ENCODE results near the gene KRT4. TPM values are rescaled to one million over a fixed set of nuclear protein-coding genes. Genes with fewer than 3 reads are reported as not detected.

The KRT4 gene
- total RNA-seq, 1 experiment from 2014 or later = 2.0 TPM

DNA sequence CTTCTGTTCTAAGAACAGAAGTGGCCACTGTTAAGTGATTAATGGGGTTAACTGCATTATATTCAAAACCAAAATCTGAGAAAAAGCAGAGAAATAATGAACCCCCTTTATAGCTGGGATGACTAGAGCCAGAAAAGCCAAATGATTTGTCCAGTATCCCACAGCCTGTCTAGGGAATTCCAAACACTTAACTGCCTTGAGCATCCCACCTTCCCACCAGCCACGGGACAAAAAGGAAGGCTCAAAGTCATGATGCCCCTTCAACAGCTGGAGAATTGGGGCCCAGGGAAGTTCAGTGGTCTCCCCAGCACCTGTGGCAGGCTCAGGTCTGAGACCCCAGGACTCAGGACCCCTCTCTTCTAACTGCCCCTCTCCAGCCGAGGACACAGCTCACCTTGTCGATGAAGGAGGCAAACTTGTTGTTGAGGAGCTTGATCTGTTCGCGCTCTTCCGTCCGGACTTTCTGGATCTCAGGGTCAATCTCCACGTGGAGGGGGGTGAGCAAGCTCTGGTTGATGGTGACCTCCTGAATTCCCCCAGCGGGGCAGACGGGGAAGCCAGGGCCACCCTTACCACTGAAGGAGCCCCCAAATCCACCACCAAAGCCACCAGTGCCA lies 605 bp downstream of the KRT4 start:
- DNase-seq (ENCODE audit: low read depth) = no peak
- in situ Hi-C loops (cut with HindIII; ENCODE audit: low pct_unique_long_range_greater_than_20kb, low sequenced_read_pairs) = no loop called here

DNA sequence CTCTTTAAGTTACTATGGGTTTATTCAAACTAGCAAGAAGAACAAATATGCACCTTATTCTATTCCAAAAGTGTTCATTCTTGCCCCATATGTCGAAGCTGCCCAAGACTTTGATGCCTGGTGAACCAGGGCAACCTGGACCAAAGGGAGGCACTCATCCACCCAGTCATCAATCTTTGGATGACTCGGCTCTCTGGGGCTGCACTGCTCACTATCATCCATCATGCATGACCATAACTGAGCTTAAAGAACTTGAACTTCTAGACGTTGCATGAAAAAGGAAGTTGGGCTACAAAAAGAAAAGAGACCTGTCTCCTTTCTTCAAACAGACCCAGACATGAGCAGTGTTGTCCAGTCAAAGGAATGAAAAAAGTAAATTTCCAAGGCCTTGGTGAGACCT lies 1.2 kb downstream of the KRT4 start:
- in situ Hi-C loops (cut with HindIII; ENCODE audit: low pct_unique_long_range_greater_than_20kb, low sequenced_read_pairs) = no loop called here
- DNase-seq (ENCODE audit: low read depth) = peak; percentile 43

DNA sequence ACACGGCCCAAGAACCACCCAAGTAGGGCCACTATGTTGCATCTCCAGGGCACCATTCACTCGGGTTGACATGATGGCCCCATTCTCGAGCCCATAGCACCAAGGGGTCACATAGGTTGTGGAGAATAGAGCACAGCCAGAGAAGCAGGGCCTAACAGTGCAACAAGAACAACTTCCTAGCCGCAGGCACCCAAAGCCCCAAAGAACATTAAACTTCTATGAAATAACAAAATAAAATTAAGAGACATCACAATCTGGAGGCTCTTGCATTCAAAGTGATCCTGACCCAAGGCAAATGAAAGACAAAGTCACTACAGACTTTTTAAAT lies 1.9 kb downstream of the KRT4 start:
- in situ Hi-C loops (cut with HindIII; ENCODE audit: low pct_unique_long_range_greater_than_20kb, low sequenced_read_pairs) = no loop called here
- no peak for DNase-seq (ENCODE audit: low read depth)

DNA sequence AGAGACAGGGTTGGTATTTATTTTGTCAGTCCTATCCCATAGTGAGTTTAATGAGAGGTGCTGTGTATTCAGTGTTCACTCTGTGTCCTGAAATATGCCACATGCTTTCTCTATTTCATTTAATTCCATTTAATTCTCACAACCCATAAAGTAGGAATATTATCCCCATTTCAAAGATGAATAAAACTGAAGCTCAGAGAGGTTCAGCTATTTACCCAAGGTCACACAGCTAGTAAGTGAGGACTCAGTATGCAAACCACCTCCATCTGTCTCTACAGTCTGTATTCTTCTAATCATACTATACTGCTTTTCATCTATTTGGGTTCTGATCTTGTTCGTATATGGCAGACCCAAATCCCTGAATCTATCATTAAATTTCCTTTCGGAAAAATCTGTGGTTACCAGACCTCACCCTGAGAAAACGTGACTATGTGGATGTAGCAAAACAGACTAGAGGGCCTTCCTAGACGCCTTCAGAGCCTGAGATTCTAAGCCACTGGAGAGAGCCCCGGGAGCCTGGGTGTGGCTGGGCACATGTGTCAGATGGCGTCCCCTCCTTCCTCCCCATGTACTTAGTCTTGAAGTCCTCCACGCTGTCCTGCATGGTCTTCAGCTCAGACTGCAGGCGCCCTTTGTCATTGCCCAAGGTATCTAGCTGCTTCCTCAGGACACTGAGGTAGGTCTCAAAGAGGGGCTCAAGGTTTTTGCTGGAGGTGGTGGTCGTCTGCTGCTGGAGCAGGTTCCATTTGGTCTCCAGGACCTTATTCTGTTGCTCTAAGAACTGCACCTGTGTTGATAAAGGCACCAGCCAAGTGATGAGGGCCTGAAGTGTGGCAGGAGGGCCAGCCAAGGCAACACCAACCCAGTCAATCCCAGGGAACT lies 2.5 kb downstream of the KRT4 start:
- in situ Hi-C loops (cut with HindIII; ENCODE audit: low pct_unique_long_range_greater_than_20kb, low sequenced_read_pairs) = no loop called here
- DNase-seq (ENCODE audit: low read depth) = no peak

DNA sequence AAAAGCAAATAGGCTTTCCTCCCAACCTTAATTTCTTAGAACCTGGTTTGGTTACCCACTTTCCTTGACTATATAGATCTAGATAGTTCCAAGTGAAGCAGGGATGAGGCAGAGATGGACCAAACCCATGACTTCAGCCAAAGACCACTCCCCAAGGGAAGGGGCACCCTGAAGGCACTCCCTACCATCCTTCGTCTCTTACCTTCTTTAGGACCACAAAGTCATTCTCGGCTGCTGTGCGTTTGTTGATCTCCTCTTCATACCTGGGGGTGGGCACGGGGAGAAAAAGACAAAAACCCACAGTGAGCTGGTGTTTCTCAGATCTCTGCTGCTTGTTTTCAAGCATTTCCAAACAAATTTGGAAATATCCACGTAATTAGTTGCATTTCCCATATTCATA lies 3.4 kb downstream of the KRT4 start:
- DNase-seq (ENCODE audit: low read depth) = no peak
- in situ Hi-C loops (cut with HindIII; ENCODE audit: low pct_unique_long_range_greater_than_20kb, low sequenced_read_pairs) = no loop called here

DNA sequence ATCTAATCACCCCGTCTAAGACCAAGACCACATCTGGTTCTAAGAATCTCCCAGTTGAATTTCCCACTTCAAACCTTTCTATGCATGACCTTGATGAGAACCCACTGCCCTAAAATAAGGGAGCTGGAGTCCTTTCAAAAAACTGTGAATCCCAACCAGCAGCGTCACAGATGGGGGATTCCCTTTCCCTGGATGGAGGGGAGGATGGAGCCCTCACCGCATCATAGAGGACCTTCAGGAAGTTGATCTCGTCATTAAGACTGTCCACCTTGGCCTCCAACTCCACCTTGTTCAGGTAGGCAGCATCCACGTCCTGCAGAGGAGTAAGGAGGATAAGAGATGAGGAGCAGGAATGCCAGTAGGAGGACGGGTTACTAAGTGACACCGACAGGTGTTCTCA lies 4.8 kb downstream of the KRT4 start:
- in situ Hi-C loops (cut with HindIII; ENCODE audit: low pct_unique_long_range_greater_than_20kb, low sequenced_read_pairs) = no loop called here

DNA sequence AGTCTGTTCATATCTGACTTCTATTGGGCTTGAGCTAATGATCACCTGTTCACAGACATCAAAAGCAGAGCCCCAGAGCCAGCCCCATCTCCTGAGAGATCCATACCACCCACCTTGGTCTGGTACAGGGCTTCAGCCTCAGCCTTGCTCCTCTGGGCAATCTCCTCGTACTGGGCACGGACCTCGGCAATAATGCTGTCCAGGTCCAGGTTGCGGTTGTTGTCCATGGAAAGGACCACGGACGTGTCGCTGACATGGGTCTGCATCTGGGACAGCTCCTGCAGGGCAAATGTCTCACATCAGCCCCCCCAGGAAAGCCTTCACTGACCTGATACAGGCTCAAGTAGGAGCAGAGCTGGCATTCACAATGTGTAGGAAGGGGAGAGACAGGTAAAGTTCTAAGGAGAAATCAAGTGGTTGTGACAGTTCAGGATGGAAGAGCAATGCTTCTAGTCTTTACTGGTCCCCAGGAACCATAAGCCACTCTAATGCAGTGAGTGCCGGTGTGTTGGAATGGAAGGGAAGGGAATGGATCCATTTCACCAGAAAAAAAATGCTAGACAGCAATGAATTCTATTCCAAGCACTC lies 5.2 kb downstream of the KRT4 start:
- in situ Hi-C loops (cut with HindIII; ENCODE audit: low pct_unique_long_range_greater_than_20kb, low sequenced_read_pairs) = no loop called here
- DNase-seq (ENCODE audit: low read depth) = no peak

More for the DNA sequence above, 4.8 kb downstream of the KRT4 start:
- no peak for DNase-seq (ENCODE audit: low read depth)

DNA sequence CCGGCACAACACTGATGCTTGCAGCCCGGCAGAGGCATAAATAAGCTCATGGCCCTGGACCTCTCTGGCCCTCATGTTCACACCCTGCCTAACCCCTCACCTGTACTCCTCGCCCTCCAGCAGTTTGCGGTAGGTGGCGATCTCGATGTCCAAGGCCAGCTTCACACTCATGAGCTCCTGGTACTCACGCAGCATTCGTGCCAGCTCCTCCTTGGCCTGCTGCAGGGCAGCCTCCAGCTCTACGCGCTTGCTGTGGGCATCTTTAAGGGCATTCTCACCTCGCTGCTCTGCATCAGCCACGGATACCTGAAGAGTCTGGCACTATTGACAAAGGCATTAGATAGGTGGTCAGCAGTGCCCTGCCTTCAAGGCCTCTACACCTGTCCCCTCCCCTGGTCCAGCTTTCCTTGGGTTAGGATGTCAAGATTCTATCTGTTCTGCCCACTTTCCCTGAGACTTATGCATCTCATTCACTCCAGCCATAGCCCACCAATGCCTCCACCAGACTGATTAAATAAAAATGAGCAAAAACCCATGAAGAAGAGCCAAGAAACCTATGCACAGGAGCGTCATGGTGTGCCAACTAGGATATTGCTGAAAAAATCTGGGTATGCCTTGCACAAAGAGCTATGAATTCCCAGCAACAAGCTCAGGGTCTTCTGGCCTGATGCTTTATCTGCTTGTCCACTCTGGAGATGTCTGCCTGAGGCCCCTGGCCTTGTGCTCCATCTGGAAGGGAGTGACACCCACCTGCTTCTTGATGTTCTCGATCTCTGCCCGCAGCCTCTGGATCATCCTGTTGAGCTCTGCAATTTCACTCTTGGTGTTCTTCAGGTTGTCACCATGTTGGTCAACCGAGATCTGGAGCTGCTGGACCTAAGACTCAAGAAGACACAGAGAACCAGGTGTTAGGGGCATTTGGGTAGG lies 6.1 kb downstream of the KRT4 start:
- in situ Hi-C loops (cut with HindIII; ENCODE audit: low pct_unique_long_range_greater_than_20kb, low sequenced_read_pairs) = no loop called here
- no peak for DNase-seq (ENCODE audit: low read depth)

DNA sequence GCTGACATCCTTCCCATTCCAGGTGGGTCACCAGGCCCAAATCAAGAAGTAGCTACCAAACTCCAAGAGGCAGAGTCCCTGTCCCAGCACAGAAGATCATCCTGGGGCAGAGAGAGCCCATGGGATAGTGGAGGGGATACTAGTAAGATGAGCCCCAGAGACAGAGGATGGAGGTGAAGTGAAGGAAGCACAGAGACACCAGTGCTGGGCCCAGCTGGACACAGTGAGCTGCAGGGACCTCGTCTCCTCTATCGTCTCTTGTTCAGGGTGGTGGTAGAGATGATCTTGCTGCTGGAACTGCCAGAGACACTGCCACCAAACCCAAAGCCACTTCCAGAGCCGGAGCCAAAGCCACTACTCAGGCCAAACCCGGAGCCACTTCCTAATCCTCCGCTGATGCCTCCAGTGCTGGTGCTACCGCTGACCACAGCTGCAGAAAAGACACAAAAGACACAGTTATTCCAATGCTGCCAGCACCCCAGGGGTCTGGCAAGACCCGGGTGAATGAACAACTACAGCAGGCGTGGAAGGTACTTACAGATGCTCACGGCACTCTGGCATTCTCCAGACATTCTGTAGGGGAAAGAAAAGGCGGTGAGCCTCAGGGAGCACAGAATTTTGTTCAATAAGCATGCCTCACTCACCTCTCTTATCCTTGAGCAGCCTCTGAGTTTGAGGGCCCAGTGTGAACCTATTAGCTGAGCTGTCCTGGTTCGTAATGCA lies 6.9 kb downstream of the KRT4 start:
- in situ Hi-C loops (cut with HindIII; ENCODE audit: low pct_unique_long_range_greater_than_20kb, low sequenced_read_pairs) = no loop called here
- DNase-seq (ENCODE audit: low read depth) = no peak

DNA sequence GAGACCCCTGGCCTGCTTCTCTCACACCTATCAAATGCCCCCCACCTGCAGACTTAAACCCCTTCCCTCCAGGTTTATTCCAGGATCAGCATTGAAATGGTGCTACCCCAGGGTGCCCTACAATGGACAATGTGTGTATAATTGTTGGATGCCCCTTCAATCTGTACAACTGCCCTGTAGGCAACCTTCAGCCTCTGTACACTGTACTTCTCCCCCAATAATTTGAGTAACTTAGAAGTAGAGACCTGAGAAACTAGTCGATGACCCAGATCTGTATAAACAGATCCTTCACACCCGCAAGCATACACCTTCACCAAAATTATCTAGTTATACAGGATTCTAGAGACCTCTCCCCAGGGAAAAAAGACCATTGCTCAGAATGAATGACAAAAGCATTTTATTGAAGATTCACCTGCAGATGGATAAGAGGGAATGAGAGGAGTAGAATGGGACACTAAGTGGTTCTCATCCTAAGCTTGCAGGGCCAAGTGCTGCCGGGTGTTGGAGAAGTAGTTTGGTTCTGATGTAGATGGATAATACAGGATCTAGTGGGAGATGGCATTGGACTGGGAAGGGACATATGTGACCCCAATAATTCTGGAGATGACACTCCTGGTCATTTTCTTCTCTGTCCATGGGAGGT lies 7.6 kb downstream of the KRT4 start:
- in situ Hi-C loops (cut with HindIII; ENCODE audit: low pct_unique_long_range_greater_than_20kb, low sequenced_read_pairs) = no loop called here
- no peak for DNase-seq (ENCODE audit: low read depth)

DNA sequence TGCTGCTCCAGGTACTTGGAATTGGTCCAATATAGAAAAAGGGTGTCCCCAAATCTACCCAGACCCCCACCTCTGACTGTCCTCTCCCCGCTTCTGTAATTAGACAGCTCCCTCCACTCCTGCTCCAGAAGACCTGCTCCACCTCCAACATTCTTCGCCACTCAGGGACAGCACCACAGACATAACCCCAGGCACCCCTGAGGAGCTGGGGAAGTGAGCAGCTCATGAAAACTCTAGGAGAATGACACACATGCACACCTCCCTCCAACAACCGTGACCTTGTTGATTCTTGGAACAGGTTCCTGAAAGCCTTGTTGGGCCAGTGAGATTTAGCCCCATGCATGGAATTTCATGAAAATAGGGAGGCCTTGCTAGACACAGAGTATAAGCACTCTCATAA lies 8.2 kb downstream of the KRT4 start:
- in situ Hi-C loops (cut with HindIII; ENCODE audit: low pct_unique_long_range_greater_than_20kb, low sequenced_read_pairs) = no loop called here
- no peak for DNase-seq (ENCODE audit: low read depth)

DNA sequence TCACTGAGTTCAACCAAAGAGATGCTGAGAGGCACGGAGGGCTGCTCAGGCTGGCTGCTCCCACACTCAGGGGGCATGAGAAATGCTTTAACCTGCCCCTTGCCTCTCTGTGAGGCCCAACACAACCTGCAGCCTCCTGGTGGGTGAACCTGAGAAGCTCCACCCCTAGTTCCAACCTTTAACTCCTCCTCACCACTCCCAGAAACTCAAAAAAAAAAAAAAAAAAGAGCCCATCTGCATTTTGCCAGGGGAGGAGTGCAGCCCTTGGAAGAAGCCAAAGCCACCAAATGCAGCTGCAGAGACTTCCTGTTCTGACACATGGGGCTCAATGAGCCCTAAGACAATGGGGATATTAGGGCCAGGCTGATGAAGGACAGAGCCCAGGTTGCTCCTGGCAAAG lies 8.9 kb downstream of the KRT4 start:
- peak; percentile 37 for DNase-seq (ENCODE audit: low read depth)
- in situ Hi-C loops (cut with HindIII; ENCODE audit: low pct_unique_long_range_greater_than_20kb, low sequenced_read_pairs) = no loop called here

DNA sequence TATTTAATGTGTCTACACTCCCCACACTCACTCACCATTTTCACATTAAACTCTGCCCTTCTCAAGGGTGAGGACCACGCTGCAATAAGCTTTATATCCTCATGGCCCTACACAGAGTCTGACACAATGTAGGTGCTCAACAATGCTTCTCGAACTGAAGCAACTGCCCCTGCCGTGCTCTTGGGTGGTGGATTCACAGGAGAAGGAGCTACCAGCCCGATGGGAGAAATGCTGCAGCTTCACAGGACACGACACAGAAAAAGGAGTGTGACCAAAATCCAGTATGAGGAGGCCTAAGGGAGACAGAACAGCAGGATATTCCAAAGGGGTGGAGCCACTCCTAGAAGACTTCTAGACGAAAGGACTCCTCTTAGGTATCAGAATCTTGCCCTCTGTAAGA lies 11.5 kb downstream of the KRT4 start:
- in situ Hi-C loops (cut with HindIII; ENCODE audit: low pct_unique_long_range_greater_than_20kb, low sequenced_read_pairs) = no loop called here
- no peak for DNase-seq (ENCODE audit: low read depth)

DNA sequence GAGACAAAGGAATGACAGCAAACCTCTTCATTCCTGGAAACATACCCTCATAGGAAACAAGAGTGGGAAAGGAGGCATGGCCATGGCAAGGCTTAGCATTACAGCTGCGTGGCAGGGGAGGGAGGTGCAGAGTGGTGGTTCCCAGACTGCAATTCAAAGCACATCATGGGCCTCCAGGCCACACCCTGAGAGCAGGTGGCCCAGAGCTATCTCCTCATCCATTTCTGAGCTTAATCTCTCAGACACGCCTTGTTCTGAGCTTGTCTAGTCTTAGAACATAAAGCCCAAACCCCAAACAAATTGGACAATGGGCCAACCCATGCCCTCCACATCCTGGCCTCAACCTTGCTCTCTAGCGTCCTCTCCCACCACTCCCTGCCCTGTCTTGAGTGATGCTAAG lies 12.1 kb downstream of the KRT4 start:
- in situ Hi-C loops (cut with HindIII; ENCODE audit: low pct_unique_long_range_greater_than_20kb, low sequenced_read_pairs) = no loop called here
- DNase-seq (ENCODE audit: low read depth) = no peak

DNA sequence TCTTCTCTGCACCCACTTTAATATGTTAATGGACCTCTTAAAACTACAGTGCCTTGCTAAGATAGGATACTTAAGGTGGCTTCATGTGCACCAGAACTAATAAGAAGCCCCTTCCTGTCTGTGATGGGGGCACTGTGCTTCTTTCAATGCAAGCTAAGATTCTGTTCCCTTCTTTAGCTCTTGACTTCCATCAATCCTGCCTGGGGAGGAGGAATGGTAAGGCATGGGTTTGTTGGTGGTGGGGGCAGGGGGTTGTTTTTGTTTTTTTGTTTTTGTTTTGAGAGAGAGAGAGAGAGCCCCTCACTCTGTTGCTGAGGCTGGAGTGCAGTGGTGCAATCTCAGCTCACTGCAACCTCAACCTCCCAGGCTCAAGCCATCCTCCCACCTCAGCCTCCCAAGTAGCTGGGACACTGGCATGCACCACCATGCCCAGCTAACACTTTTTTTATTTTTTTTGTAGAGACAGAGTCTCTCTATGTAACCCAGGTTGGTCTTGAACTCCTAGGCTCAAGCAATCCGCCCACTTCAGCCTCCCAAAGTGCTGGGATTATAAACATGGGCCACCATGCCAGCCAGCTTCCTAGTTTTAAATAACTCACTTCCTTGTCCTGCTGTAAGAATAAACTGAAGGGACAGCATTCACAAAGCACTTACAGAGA lies 13.5 kb downstream of the KRT4 start:
- peak; percentile 22 for DNase-seq (ENCODE audit: low read depth)
- in situ Hi-C loops (cut with HindIII; ENCODE audit: low pct_unique_long_range_greater_than_20kb, low sequenced_read_pairs) = no loop called here

DNA sequence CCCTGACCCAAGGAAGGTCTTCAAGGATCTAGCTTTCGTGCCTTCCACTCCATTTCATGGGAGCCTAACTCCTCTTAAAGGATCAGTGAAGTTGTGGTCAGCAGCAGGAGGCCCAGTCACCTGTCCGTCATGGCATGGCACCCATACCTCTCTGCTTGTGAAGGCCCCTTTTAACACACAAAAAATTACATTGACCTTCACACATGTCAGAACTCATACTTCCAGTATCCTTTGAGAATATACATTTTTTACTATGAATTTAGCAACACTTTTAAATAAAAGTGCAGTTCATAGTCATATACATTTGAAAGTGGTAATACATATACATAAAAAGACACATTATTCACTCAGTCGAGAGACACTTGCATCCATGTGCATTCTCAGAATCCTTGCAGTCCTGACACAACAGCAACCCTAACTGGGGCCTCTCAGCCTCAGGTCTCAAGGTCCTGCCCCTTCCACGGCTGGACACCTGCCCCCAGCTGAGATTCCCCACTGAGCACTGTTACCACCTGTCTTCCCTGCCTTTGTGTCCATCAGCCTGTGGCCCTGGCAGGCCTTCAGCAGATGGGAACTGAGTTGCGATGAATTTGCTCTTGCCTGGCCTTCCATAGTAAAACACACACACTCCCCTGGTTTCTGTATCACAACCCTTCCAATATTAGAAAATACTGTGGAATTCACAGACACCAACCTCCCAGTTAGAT lies 14.3 kb downstream of the KRT4 start:
- in situ Hi-C loops (cut with HindIII; ENCODE audit: low pct_unique_long_range_greater_than_20kb, low sequenced_read_pairs) = no loop called here
- peak; percentile 23 for DNase-seq (ENCODE audit: low read depth)
